KMS-11 (cell line): ENCODE results near the gene RAB26.

ENCODE experiments used
- H2AFZ ChIP-seq: fragments of 200-600 bp; sonication (generic); 2 replicates; pipeline ENCODE4 v1.6.1; 2016; ENCODE audit warnings: antibody characterized with exemption, mixed run types, low read depth
- H3K27ac ChIP-seq: fragments of 200-600 bp; sonication (generic); 2 replicates; pipeline ENCODE4 v1.6.1; 2016; ENCODE audit warnings: mild to moderate bottlenecking, mixed run types
- H3K27me3 ChIP-seq: fragments of 200-600 bp; sonication (generic); 2 replicates; pipeline ENCODE4 v1.6.1; 2017; ENCODE audit warnings: mild to moderate bottlenecking, low read depth, mixed run types, moderate library complexity; ENCODE audit not compliant: insufficient read depth
- H3K36me3 ChIP-seq: fragments of 200-600 bp; sonication (generic); 2 replicates; pipeline ENCODE4 v1.6.1; 2017; ENCODE audit warnings: mild to moderate bottlenecking, mixed run types; ENCODE audit not compliant: insufficient read depth
- H3K4me1 ChIP-seq: fragments of 200-600 bp; sonication (generic); 2 replicates; pipeline ENCODE4 v1.6.1; 2016; ENCODE audit warnings: mild to moderate bottlenecking, low read depth, mixed run types; ENCODE audit not compliant: poor library complexity, severe bottlenecking
- H3K4me2 ChIP-seq: fragments of 200-600 bp; sonication (generic); 2 replicates; pipeline ENCODE4 v1.7.0; 2016; ENCODE audit warnings: mild to moderate bottlenecking, mixed run types
- H3K4me3 ChIP-seq: fragments of 200-600 bp; sonication (generic); IDR thresholded peaks from 2 replicates; pipeline ENCODE4 v1.6.1; 2017; ENCODE audit warnings: low read depth, low read length, mixed read lengths; ENCODE audit not compliant: insufficient read depth
- H3K79me2 ChIP-seq: fragments of 200-600 bp; sonication (generic); 2 replicates; pipeline ENCODE4 v1.6.1; 2016; ENCODE audit warnings: low read depth, mixed run types; ENCODE audit not compliant: insufficient read depth
- H3K9ac ChIP-seq: fragments of 200-600 bp; sonication (generic); 2 replicates; pipeline ENCODE4 v1.6.1; 2016; ENCODE audit warnings: mild to moderate bottlenecking, mixed run types
- H4K20me1 ChIP-seq: fragments of 200-600 bp; sonication (generic); 2 replicates; pipeline ENCODE4 v1.6.1; 2016; ENCODE audit warnings: mild to moderate bottlenecking, mixed run types; ENCODE audit not compliant: insufficient read depth
- CTCF ChIP-seq: fragments of 200-600 bp; sonication (generic); conservative IDR thresholded peaks from 2 replicates; pipeline ENCODE4 v1.6.1; 2017; ENCODE audit warnings: low read depth, mild to moderate bottlenecking, antibody characterized with exemption, low read length, moderate library complexity, mixed read lengths

The RAB26 gene

GRCh38 chr16:2166263-2167067 is 18.0 kb downstream of the RAB26 start:
- Histone ChIP-seq H3K79me2 (peaks cover 25% of the 10 kb centered on the region; the same call in 1 of the 2 replicates), H3K4me2 (no peak overlapping the region), H3K9ac (no peak overlapping the region), H3K4me1 (peaks cover 11% of the 10 kb centered on the region), H3K27me3 (no peaks in the 10 kb centered on the region), H3K36me3 (no peaks in the 10 kb centered on the region), H2AFZ (no peak overlapping the region), H3K27ac (no peak overlapping the region), H4K20me1 (no peaks in the 10 kb centered on the region), H3K4me3 (no peak overlapping the region)
- no peak for TF ChIP-seq CTCF

- Histone ChIP-seq H3K9ac (no peak overlapping the region), H3K4me1 (peaks cover 11% of the 10 kb centered on the region), H3K4me3 (no peak overlapping the region), H3K4me2 (no peak overlapping the region), H2AFZ (no peak overlapping the region), H3K79me2 (peaks cover 18% of the 10 kb centered on the region; the same call in 1 of the 2 replicates), H4K20me1 (no peaks in the 10 kb centered on the region), H3K36me3 (no peaks in the 10 kb centered on the region), H3K27ac (no peak overlapping the region), H3K27me3 (no peaks in the 10 kb centered on the region)
- TF ChIP-seq CTCF = no peak
Observed at GRCh38 chr16:2167068-2167638, 18.7 kb downstream of the RAB26 start.

- Histone ChIP-seq H3K27me3 (no peaks in the 10 kb centered on the region), H3K9ac (no peak overlapping the region), H3K79me2 (no peaks in the 10 kb centered on the region), H3K27ac (no peak overlapping the region), H2AFZ (no peak overlapping the region), H4K20me1 (no peaks in the 10 kb centered on the region), H3K4me2 (no peak overlapping the region), H3K36me3 (no peaks in the 10 kb centered on the region), H3K4me3 (no peak overlapping the region), H3K4me1 (peaks cover 11% of the 10 kb centered on the region)
- TF ChIP-seq CTCF = no peak
Observed at GRCh38 chr16:2170080-2170479, 21.7 kb downstream of the RAB26 start.

- Histone ChIP-seq H3K36me3 (peaks cover 2% of the 10 kb centered on the region; the same call in 1 of the 2 replicates), H3K4me1 (peaks cover 11% of the 10 kb centered on the region), H4K20me1 (no peaks in the 10 kb centered on the region), H3K79me2 (no peaks in the 10 kb centered on the region), H3K27me3 (no peaks in the 10 kb centered on the region), H3K9ac (no peak overlapping the region), H3K27ac (no peak overlapping the region), H3K4me3 (no peak overlapping the region), H2AFZ (no peak overlapping the region), H3K4me2 (no peak overlapping the region)
- TF ChIP-seq CTCF = no peak
Observed at GRCh38 chr16:2170587-2171435, 22.4 kb downstream of the RAB26 start.
